ENCODE measurements around the gene ELL.

- TF ChIP-seq SPI1 (IDR thresholded peaks at IDR 0.05; ENCODE audit: borderline replicate concordance, low read depth) (peak; percentile 49; the same call in 1 of the 2 replicates), GABPA (IDR thresholded peaks at IDR 0.05; ENCODE audit: low read depth) (no peak), POLR2AphosphoS5 (IDR thresholded peaks at IDR 0.05; ENCODE audit: low read depth) (0 out of 2 replicates have a peak, but pooled peaks have one; percentile 34)
Observed at GRCh38 chr19:18543814-18544475, 22.1 kb upstream of the ELL start.

Data from HL-60 (cell line).